22Rv1 (cell line): Measurements from ENCODE around the gene HMG20B.

Source experiments
- H3K27ac ChIP-seq: fragments of 450-650 bp; 2 replicates; pipeline ENCODE4 v1.5.1; 2017
- CTCF ChIP-seq: fragments of 450-650 bp; IDR thresholded peaks from 2 replicates; pipeline ENCODE4 v1.5.1; 2017; ENCODE audit warnings: mild to moderate bottlenecking
- ZFX ChIP-seq: fragments of 450-650 bp; IDR thresholded peaks from 2 replicates; pipeline ENCODE4 v1.6.1; 2017; ENCODE audit warnings: antibody characterized with exemption, borderline replicate concordance

The HMG20B gene

GRCh38 chr19:3573858-3574637 lies 1.3 kb downstream of the HMG20B start:
- peak overlapping the region; percentile 98 for H3K27ac ChIP-seq
- TF ChIP-seq ZFX (no peak), CTCF (no peak)

DNA sequence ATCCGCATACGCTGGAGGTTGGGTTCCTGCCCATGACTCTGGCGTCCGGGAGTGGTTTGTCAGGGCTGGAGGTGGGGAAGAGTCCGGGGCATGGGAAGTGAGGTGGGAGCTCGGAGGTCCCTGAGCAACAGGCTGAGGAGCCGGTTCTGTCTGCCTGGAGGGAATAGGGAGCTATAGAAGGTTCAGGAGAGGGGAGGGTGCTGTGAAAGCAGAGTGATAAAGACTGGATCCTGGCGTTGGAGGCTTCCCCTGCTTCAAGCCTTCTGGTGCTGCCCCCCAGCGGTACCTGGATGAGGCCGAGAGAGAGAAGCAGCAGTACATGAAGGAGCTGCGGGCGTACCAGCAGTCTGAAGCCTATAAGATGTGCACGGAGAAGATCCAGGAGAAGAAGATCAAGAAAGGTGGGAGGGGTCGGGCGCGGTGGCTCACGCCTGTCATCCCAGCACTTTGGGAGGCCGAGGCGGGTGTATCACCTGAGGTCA lies 2.6 kb downstream of the HMG20B start:
- peak overlapping the region; percentile 98 for H3K27ac ChIP-seq
- TF ChIP-seq CTCF (no peak), ZFX (no peak)

DNA sequence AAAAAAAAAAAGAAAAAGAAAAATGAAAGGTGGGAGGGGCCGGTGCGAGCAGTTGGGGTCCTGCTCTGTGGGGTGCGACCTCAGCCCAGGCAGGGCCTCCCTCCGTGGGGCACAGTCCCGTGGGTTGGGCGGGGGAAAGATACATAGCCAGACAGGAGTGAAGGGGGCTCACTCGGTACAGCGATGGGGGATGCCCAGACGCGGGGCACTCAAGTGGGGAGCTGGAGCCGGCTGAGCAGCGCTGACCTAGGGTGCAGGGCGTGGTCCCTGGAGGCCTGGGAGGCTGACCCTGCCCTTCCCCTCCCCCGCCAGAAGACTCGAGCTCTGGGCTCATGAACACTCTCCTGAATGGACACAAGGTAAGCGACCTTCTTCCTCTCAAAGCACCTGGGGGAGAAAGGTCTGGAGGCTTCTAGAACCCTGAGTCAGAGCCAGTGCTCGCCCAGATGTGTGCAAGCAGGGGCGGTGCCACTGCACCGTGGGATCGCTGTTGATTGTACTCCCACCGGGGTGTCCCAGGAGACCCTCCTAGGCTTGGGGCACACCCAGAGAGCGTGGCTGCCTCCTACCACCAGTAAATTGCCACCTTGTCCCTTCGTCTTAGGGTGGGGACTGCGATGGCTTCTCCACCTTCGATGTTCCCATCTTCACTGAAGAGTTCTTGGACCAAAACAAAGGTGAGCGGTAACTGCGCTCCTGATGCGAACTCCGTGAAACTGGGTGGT lies 3.4 kb downstream of the HMG20B start:
- no peak for TF ChIP-seq CTCF
- no peak for TF ChIP-seq ZFX
- H3K27ac ChIP-seq, result peak overlapping the region; percentile 98

DNA sequence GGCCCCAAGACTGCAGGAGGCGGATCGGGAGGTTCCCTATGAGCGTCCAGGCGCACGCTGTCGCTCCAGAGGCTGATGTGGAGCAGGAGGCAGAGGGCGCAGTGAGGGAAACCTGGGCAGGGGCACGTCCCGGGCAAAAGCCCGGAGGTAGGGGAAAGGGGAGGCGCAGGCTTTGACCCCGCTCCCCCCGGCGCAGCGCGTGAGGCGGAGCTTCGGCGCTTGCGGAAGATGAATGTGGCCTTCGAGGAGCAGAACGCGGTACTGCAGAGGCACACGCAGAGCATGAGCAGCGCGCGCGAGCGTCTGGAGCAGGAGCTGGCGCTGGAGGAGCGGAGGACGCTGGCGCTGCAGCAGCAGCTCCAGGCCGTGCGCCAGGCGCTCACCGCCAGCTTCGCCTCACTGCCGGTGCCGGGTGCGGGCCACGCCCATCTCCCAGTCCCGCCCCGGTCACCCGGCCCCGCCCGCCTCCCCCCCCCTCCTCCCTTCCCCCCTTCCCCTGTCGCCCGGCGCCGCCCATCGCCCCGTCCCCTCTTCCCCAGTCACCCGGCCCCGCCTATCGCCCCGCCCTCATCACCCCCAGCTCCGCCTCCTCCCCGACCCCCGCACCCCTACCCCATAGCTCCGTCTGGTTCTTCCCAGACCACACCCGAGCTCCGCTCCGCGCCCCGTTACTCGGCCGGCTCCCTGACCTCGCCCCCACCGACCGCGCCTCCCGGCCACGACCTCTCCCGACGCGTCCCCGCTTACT lies 4.1 kb downstream of the HMG20B start:
- peak overlapping the region; percentile 98 for H3K27ac ChIP-seq

DNA sequence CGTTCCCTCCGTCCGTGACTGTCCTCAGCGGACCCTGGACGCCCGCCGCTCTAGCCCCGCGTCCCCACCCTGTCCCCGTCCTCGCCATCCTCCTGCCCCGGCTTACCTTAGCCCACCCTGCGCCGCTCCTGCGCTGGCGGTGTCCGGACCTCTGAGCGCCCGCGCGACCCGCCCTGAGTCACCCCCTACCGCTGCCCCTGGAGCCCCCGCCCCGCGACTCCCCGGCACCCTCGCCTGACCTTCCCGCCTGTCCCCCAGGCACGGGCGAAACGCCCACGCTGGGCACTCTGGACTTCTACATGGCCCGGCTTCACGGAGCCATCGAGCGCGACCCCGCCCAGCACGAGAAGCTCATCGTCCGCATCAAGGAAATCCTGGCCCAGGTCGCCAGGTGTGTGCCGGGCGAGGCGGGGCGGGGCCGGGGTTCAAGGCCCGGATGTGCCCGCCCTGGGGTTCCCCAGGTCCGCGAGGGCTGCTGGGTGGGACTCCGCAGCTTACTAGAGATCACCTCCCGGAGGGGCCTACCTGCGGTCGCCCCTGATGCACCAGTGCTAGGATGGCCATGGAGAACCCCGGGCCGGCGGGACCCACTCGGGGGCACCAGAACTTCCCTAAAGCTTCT lies 5.1 kb downstream of the HMG20B start:
- H3K27ac ChIP-seq, result no peak overlapping the region
- TF ChIP-seq ZFX, result no peak
- no peak for TF ChIP-seq CTCF

More for the DNA sequence above, 4.1 kb downstream of the HMG20B start:
- TF ChIP-seq CTCF, result no peak
- TF ChIP-seq ZFX, result no peak

GRCh38 chr19:3578390-3578789 lies 5.6 kb downstream of the HMG20B start:
- peak overlapping the region; percentile 40; the same call in 1 of the 2 replicates for H3K27ac ChIP-seq
- TF ChIP-seq ZFX (no peak), CTCF (no peak)
